H1 (cell line): Measurements from ENCODE around the gene CGAS. TPM values are rescaled to one million over a fixed set of nuclear protein-coding genes. Genes with fewer than 3 reads are reported as not detected.

Experiments used
- CTCF ChIA-PET: fragments of 300-600 bp; sonication (Branson Sonifier 250); formaldehyde crosslinking; loops from one replicate; lab custom pipeline; 2021; ENCODE audit not compliant: partially characterized antibody; lab: Charles Lee
- POLR2A ChIA-PET: fragments of 300-600 bp; sonication (Branson Sonifier 250); formaldehyde crosslinking; loops from one replicate; lab custom pipeline; 2021; ENCODE audit warnings: inconsistent platforms; ENCODE audit not compliant: partially characterized antibody; lab: Charles Lee
- DNase-seq, 2 experiments: peaks; one replicate each; pipeline versions ENCODE4 v3.0.0 to v3.0.0-alpha.2; 2010 to 2022; ENCODE audit warnings: low spot score in 2 of 2, low read depth in 1 of 2, mixed read lengths in 1 of 2
- FAIRE-seq: peaks from 2 replicates; lab custom pipeline; 2011; peaks lifted over from hg19 to GRCh38; lab: Jason Lieb, UNC
- H2AFZ ChIP-seq: 2 replicates; pipeline ENCODE4 v1.8.1; 2012; ENCODE audit warnings: low read length, inconsistent platforms
- H2AK5ac ChIP-seq: 2 replicates; pipeline ENCODE4 v1.6.1; 2013; ENCODE audit warnings: low read depth, low read length
- H2BK120ac ChIP-seq: replicated peaks from 2 replicates; pipeline ENCODE3; 2013; ENCODE audit warnings: low read depth, low read length, inconsistent platforms
- H2BK12ac ChIP-seq: 2 replicates; pipeline ENCODE4 v1.6.1; 2013; ENCODE audit warnings: low read depth, low read length
- H2BK15ac ChIP-seq: 2 replicates; pipeline ENCODE4 v1.6.1; 2013; ENCODE audit warnings: low read length
- H2BK20ac ChIP-seq: 2 replicates; pipeline ENCODE4 v1.6.1; 2013; ENCODE audit warnings: low read length
- H2BK5ac ChIP-seq: 2 replicates; pipeline ENCODE4 v1.6.1; 2013; ENCODE audit warnings: low read depth, low read length
- H3K14ac ChIP-seq: 2 replicates; pipeline ENCODE4 v1.6.1; 2013; ENCODE audit warnings: inconsistent platforms; ENCODE audit not compliant: insufficient read length
- H3K18ac ChIP-seq: 2 replicates; pipeline ENCODE4 v1.6.1; 2013; ENCODE audit warnings: low read length; ENCODE audit errors: extremely low read depth
- H3K23ac ChIP-seq: 2 replicates; pipeline ENCODE4 v1.6.1; 2013; ENCODE audit warnings: inconsistent platforms; ENCODE audit not compliant: insufficient read length
- H3K23me2 ChIP-seq: 2 replicates; pipeline ENCODE4 v1.6.1; 2013; ENCODE audit warnings: low read depth, low read length
- H3K27ac ChIP-seq: 2 replicates; pipeline ENCODE4 v1.6.1; 2011; ENCODE audit warnings: low read depth, low read length, inconsistent platforms
- H3K27me3 ChIP-seq, 4 experiments: replicated peaks in 1 of 4; 1 replicate in 1 of 4; 2 replicates in 3 of 4; pipeline versions ENCODE4 v1.6.1 to v1.8.1; 2011 to 2013; ENCODE audit warnings: low read length in 3 of 4, mild to moderate bottlenecking in 3 of 4, inconsistent platforms in 2 of 4, mixed read lengths in 2 of 4, moderate library complexity in 1 of 4; ENCODE audit not compliant: control insufficient read depth in 3 of 4, insufficient read depth in 3 of 4; ENCODE audit errors: extremely low read depth in 1 of 4
- H3K36me3 ChIP-seq, 4 experiments: 2 replicates each; pipeline versions ENCODE4 v1.6.1 to v1.8.1; 2011 to 2013; ENCODE audit warnings: mild to moderate bottlenecking in 4 of 4, low read length in 3 of 4, moderate library complexity in 2 of 4, control low read depth in 1 of 4, inconsistent platforms in 1 of 4; ENCODE audit not compliant: insufficient read depth in 4 of 4, control insufficient read depth in 2 of 4
- H3K4ac ChIP-seq: replicated peaks from 2 replicates; pipeline ENCODE3; 2013; ENCODE audit warnings: low read length, low read depth, mixed read lengths, inconsistent platforms; ENCODE audit not compliant: insufficient read length
- H3K4me1 ChIP-seq, 4 experiments: replicated peaks in 1 of 4; 1 replicate in 1 of 4; 2 replicates in 3 of 4; pipeline versions ENCODE4 v1.6.1 to v1.8.1; 2011 to 2013; ENCODE audit warnings: low read length in 3 of 4, inconsistent platforms in 2 of 4, mixed read lengths in 1 of 4; ENCODE audit not compliant: insufficient read depth in 4 of 4, control insufficient read depth in 3 of 4
- H3K4me2 ChIP-seq, 2 experiments: 2 replicates each; pipeline versions ENCODE4 v1.6.1 to v1.8.1; 2011 to 2013; ENCODE audit warnings: low read depth in 2 of 2, low read length in 2 of 2, control low read depth in 1 of 2, inconsistent platforms in 1 of 2, mild to moderate bottlenecking in 1 of 2; ENCODE audit not compliant: insufficient read depth in 1 of 2
- H3K4me3 ChIP-seq, 4 experiments: fragments of 200-600, 300-600 bp in 1 of 4; sonication (generic), shearing (Covaris generic), sonication (Bioruptor Twin) in 1 of 4; 2 replicates each; pipeline versions ENCODE4 v1.5.1 to v1.8.1; 2011 to 2016; ENCODE audit warnings: low read length in 4 of 4, low read depth in 3 of 4, control low read depth in 2 of 4, inconsistent platforms in 2 of 4, mild to moderate bottlenecking in 2 of 4, mixed read lengths in 1 of 4, moderate library complexity in 1 of 4; ENCODE audit not compliant: insufficient read depth in 2 of 4; ENCODE audit errors: extremely low read depth in 1 of 4
- H3K56ac ChIP-seq: replicated peaks from 2 replicates; pipeline ENCODE3; 2013; ENCODE audit warnings: low read depth, mild to moderate bottlenecking, mixed read lengths, low read length, inconsistent platforms; ENCODE audit not compliant: insufficient read length
- H3K79me1 ChIP-seq: 2 replicates; pipeline ENCODE4 v1.6.1; 2013; ENCODE audit warnings: low read depth, low read length, control low read depth
- H3K79me2 ChIP-seq, 2 experiments: 2 replicates each; pipeline versions ENCODE4 v1.6.1 to v1.8.1; 2012 to 2013; ENCODE audit warnings: low read length in 2 of 2, mild to moderate bottlenecking in 2 of 2, inconsistent platforms in 1 of 2; ENCODE audit not compliant: insufficient read depth in 2 of 2, control insufficient read depth in 1 of 2
- H3K9ac ChIP-seq, 4 experiments: replicated peaks in 1 of 4; 1 replicate in 1 of 4; 2 replicates in 3 of 4; pipeline versions ENCODE4 v1.6.1 to v1.8.1; 2011 to 2013; ENCODE audit warnings: low read depth in 3 of 4, low read length in 3 of 4, control low read depth in 2 of 4, mild to moderate bottlenecking in 2 of 4, moderate library complexity in 2 of 4, inconsistent platforms in 1 of 4; ENCODE audit errors: extremely low read depth in 1 of 4
- H3K9me3 ChIP-seq, 2 experiments: 2 replicates each; pipeline versions ENCODE4 v1.6.1 to v1.8.1; 2012 to 2013; ENCODE audit warnings: mild to moderate bottlenecking in 2 of 2, moderate library complexity in 2 of 2, control low read depth in 1 of 2, inconsistent platforms in 1 of 2, low read depth in 1 of 2, low read length in 1 of 2, mixed read lengths in 1 of 2; ENCODE audit not compliant: insufficient read depth in 2 of 2
- H4K20me1 ChIP-seq, 2 experiments: replicated peaks in 1 of 2; 2 replicates each; pipeline versions ENCODE3 to v1.8.1; 2011 to 2013; ENCODE audit warnings: inconsistent platforms in 2 of 2, low read length in 2 of 2, mild to moderate bottlenecking in 1 of 2; ENCODE audit not compliant: insufficient read depth in 2 of 2, control insufficient read depth in 1 of 2
- H4K5ac ChIP-seq: 2 replicates; pipeline ENCODE4 v1.6.1; 2013; ENCODE audit warnings: low read length, low read depth, mixed read lengths, inconsistent platforms; ENCODE audit not compliant: insufficient read length
- H4K8ac ChIP-seq: 2 replicates; pipeline ENCODE4 v1.8.0; 2013; ENCODE audit warnings: mild to moderate bottlenecking, moderate library complexity, low read length, inconsistent platforms; ENCODE audit not compliant: insufficient read depth; ENCODE audit errors: extremely low read depth
- H4K91ac ChIP-seq: replicated peaks from 2 replicates; pipeline ENCODE3; 2013; ENCODE audit warnings: low read length, mixed read lengths, inconsistent platforms; ENCODE audit not compliant: insufficient read length
- ATF2 ChIP-seq: IDR thresholded peaks from 2 replicates; pipeline ENCODE4 v1.6.1; 2012; ENCODE audit warnings: low read length, inconsistent platforms
- BACH1 ChIP-seq: IDR thresholded peaks from 2 replicates; pipeline ENCODE4 v1.6.1; 2012; ENCODE audit warnings: low read length, improper control_type of control experiment
- CBX5 ChIP-seq: fragments of 300-800, 300-1000 bp; sonication (generic); IDR thresholded peaks from 2 replicates; pipeline ENCODE4 v1.7.1; 2016; ENCODE audit warnings: antibody characterized with exemption, low read length, low read depth
- CBX8 ChIP-seq: fragments of 300-800, 300-1000 bp; sonication (generic); IDR thresholded peaks from 2 replicates; pipeline ENCODE4 v1.7.1; 2016; ENCODE audit warnings: low read depth, low read length, borderline replicate concordance
- EZH2 ChIP-seq: fragments of 200-600 bp; sonication (generic); IDR thresholded peaks from 2 replicates; pipeline ENCODE4 v1.7.1; 2012; ENCODE audit warnings: low read depth, mild to moderate bottlenecking, moderate library complexity, low read length, inconsistent platforms; ENCODE audit not compliant: severe bottlenecking
- HDAC6 ChIP-seq: IDR thresholded peaks from one replicate; pipeline ENCODE4 v1.7.1; 2012; ENCODE audit warnings: low read depth, mild to moderate bottlenecking, inconsistent platforms, low read length, moderate library complexity
- KDM1A ChIP-seq: fragments of 200-600, 300-600 bp; sonication (generic); IDR thresholded peaks from 2 replicates; pipeline ENCODE4 v1.7.1; 2016; ENCODE audit warnings: mild to moderate bottlenecking, low read length, borderline replicate concordance
- YY1 ChIP-seq: IDR thresholded peaks from 2 replicates; pipeline ENCODE4 v1.6.1; 2011; ENCODE audit warnings: low read depth, mild to moderate bottlenecking, low read length
- WGBS, 2 experiments: shearing (Covaris generic) in 1 of 2; methylation state at CpG; one replicate each; pipeline versions ENCODE4 v1.1.6 to v1.1.7; 2013 to 2015; ENCODE audit warnings: low lambda C conversion rate in 2 of 2, mixed read lengths in 2 of 2, inconsistent platforms in 1 of 2, low coverage in 1 of 2, missing lambda C conversion rate in 1 of 2; ENCODE audit not compliant: insufficient replicate concordance in 2 of 2, insufficient coverage in 1 of 2, insufficient read length in 1 of 2; ENCODE audit errors: extremely low coverage in 1 of 2, missing lambda C conversion rate in 1 of 2; 5-methylcytosine and 5-hydroxymethylcytosine counted together
- polyA plus RNA-seq, 7 experiments: library from polyadenylated mRNA; depleted of rRNA in 3 of 7; stranded (reverse) in 5 of 7; unstranded in 2 of 7; fragments of >200 nt in 5 of 7; fragments of 200-250 nt in 2 of 7; gene quantifications; 1 replicate in 5 of 7; 2 replicates in 1 of 7; 4 replicates in 1 of 7; pipeline versions ENCODE4 v1.2.1 to v1.2.3, GENCODE V29; 2011 to 2013; ENCODE audit warnings: missing spikeins in 2 of 7, mixed read lengths in 2 of 7
- total RNA-seq: library from RNA; stranded (reverse); fragmentation: NEBNext Ultra II Directional; extraction: Animal tissue kit (Norgen Biotek cat#: 25700); gene quantifications from 2 replicates; pipeline ENCODE4 v1.2.1, GENCODE V29; 2021

CGAS gene
- total and polyA plus RNA-seq, 2 of the 8 experiments (the other 6 are each of a cell fraction or from before 2014, with no cell fraction given) = 2.1 to 6.3 TPM

DNA sequence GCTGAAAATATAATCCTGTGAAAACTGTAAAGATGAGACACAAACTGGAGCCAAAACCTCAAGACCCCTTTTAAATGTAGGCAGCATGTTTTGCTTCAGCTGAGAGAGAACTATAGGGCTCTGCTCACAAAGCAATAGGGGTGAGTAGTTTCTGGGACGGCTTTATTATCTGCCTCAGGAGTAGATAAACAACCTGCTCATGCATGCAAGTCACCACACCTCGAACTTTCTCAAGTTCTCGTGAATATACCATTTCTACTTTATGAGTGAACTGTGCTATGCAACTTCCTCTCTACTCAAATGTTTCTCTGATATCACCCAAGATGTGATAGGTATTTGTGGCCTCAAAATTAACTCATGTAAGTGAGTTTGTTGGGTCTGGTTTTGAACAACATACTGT lies 74.9 kb downstream of the CGAS start:
- Histone ChIP-seq H2BK15ac (no peak overlapping the region), H3K36me3 (no peaks in the 10 kb centered on the region)
- FAIRE-seq = no peak

More for the DNA sequence above, 74.9 kb downstream of the CGAS start:
- POLR2A ChIA-PET = no interaction called here
- Histone ChIP-seq H3K56ac (no peak overlapping the region), H2AFZ (no peak overlapping the region), H2BK120ac (no peak overlapping the region), H3K4me2 (no peak overlapping the region), H3K4me1 (no peaks in the 10 kb centered on the region), H4K91ac (no peak overlapping the region), H3K9me3 (peaks cover 0 to 2% of the 10 kb centered on the region in 2 experiments; a peak in 1 of 4 replicates), H3K23ac (no peak overlapping the region), H3K9ac (no peak overlapping the region), H3K14ac (no peak overlapping the region), H2AK5ac (no peak overlapping the region), H3K4me3 (no peak overlapping the region), H3K79me1 (no peaks in the 10 kb centered on the region), H3K23me2 (no peaks in the 10 kb centered on the region), H3K27ac (no peak overlapping the region), H2BK12ac (no peak overlapping the region), H2BK20ac (no peak overlapping the region), H2BK5ac (no peak overlapping the region), H3K27me3 (no peaks in the 10 kb centered on the region), H4K20me1 (no peaks in the 10 kb centered on the region), H4K8ac (no peak overlapping the region), H3K4ac (no peak overlapping the region), H3K79me2 (no peaks in the 10 kb centered on the region), H3K18ac (no peak overlapping the region), H4K5ac (no peak overlapping the region)
- no peak for DNase-seq
- no peak for TF ChIP-seq CBX5
- no peak for TF ChIP-seq KDM1A
- no peak for TF ChIP-seq EZH2
- no peak for TF ChIP-seq CBX8
- no peak for TF ChIP-seq ATF2
- TF ChIP-seq HDAC6 = no peak
- no peak for TF ChIP-seq YY1
- TF ChIP-seq BACH1 = no peak
- WGBS, 2 experiments = 82% methylated on average over 3 of the region's 3 CpGs; no CpG with 5 or more reads in 1 of the 2 experiments
- CTCF ChIA-PET = interaction anchor here (0.9 to 1.5 kb wide), 4 partner anchors 10 to 50 kb away, joined by 3 to 7 read pairs (median 4); no protein-coding TSS in a partner anchor
